Neuronal stem cell (in vitro differentiated cells): ENCODE data around the gene JAK1.

Experiments used
- DNase-seq: peaks from one replicate; pipeline ENCODE4 v3.0.0-alpha.2; 2013; ENCODE audit warnings: low spot score
- H2AFZ ChIP-seq: one replicate; pipeline ENCODE4 v1.6.1; 2013; ENCODE audit warnings: mild to moderate bottlenecking, low read length, inconsistent platforms
- H2AK5ac ChIP-seq: 2 replicates; pipeline ENCODE4 v1.6.1; 2013; ENCODE audit warnings: low read depth, mild to moderate bottlenecking, inconsistent platforms, low read length, moderate library complexity, mixed read lengths
- H2BK120ac ChIP-seq: 2 replicates; pipeline ENCODE4 v1.6.1; 2013; ENCODE audit warnings: low read depth, mild to moderate bottlenecking, inconsistent platforms, low read length, moderate library complexity, mixed read lengths
- H2BK12ac ChIP-seq: one replicate; pipeline ENCODE4 v1.6.1; 2013; ENCODE audit warnings: low read length, inconsistent platforms
- H2BK15ac ChIP-seq: 2 replicates; pipeline ENCODE4 v1.6.1; 2013; ENCODE audit warnings: mild to moderate bottlenecking, low read length, inconsistent platforms, mixed read lengths
- H2BK5ac ChIP-seq: one replicate; pipeline ENCODE4 v1.6.1; 2013; ENCODE audit warnings: inconsistent platforms, mild to moderate bottlenecking, low read length, moderate library complexity
- H3K14ac ChIP-seq: one replicate; pipeline ENCODE4 v1.6.1; 2013; ENCODE audit warnings: low read length, inconsistent platforms
- H3K18ac ChIP-seq: 2 replicates; pipeline ENCODE4 v1.6.1; 2013; ENCODE audit warnings: low read length, inconsistent platforms
- H3K23ac ChIP-seq: 2 replicates; pipeline ENCODE4 v1.6.1; 2013; ENCODE audit warnings: low read depth, mild to moderate bottlenecking, mixed read lengths, low read length, inconsistent platforms; ENCODE audit not compliant: poor library complexity
- H3K27ac ChIP-seq: replicated peaks from 3 replicates; pipeline ENCODE4 v1.5.1; 2013; ENCODE audit warnings: low read length, inconsistent platforms
- H3K27me3 ChIP-seq, 3 experiments: 2 replicates each; pipeline ENCODE4 v1.6.1; 2013; ENCODE audit warnings: low read length in 3 of 3, mild to moderate bottlenecking in 2 of 3, inconsistent platforms in 1 of 3, low read depth in 1 of 3, mixed read lengths in 1 of 3, moderate library complexity in 1 of 3; ENCODE audit not compliant: control insufficient read depth in 3 of 3, insufficient read depth in 3 of 3
- H3K36me3 ChIP-seq, 2 donors: replicated peaks in 1 of 2; 2 replicates each; pipeline ENCODE4 v1.6.1; 2013; ENCODE audit warnings: low read length in 2 of 2; ENCODE audit not compliant: control insufficient read depth in 2 of 2, insufficient read depth in 2 of 2
- H3K4ac ChIP-seq: 2 replicates; pipeline ENCODE4 v1.6.1; 2013; ENCODE audit warnings: inconsistent platforms, mild to moderate bottlenecking, low read length, moderate library complexity
- H3K4me1 ChIP-seq, 2 donors: 1 replicate in 1 of 2; 2 replicates in 1 of 2; pipeline ENCODE4 v1.6.1; 2013; ENCODE audit warnings: low read length in 2 of 2, low read depth in 1 of 2; ENCODE audit not compliant: control insufficient read depth in 2 of 2, insufficient read depth in 1 of 2
- H3K4me2 ChIP-seq: one replicate; pipeline ENCODE4 v1.6.1; 2013; ENCODE audit warnings: mild to moderate bottlenecking, low read length, inconsistent platforms; ENCODE audit not compliant: insufficient read depth, poor library complexity, severe bottlenecking
- H3K4me3 ChIP-seq, 2 donors: 2 replicates each; pipeline ENCODE4 v1.5.1; 2013; ENCODE audit warnings: low read length in 2 of 2, mild to moderate bottlenecking in 2 of 2, inconsistent platforms in 1 of 2, moderate library complexity in 1 of 2
- H3K79me1 ChIP-seq: one replicate; pipeline ENCODE4 v1.6.1; 2013; ENCODE audit warnings: low read depth, mild to moderate bottlenecking, inconsistent platforms, low read length, moderate library complexity
- H3K9ac ChIP-seq: one replicate; pipeline ENCODE4 v1.6.1; 2013; ENCODE audit warnings: mild to moderate bottlenecking, low read depth, low read length, inconsistent platforms; ENCODE audit not compliant: poor library complexity
- H3K9me3 ChIP-seq, 2 donors: replicated peaks in 1 of 2; 2 replicates each; pipeline versions ENCODE3 to v1.6.1; 2013; ENCODE audit warnings: low read length in 2 of 2, mild to moderate bottlenecking in 2 of 2, inconsistent platforms in 1 of 2, low read depth in 1 of 2, mixed read lengths in 1 of 2, moderate library complexity in 1 of 2; ENCODE audit not compliant: control insufficient read depth in 2 of 2, insufficient read depth in 1 of 2
- H4K8ac ChIP-seq: one replicate; pipeline ENCODE4 v1.6.1; 2013; ENCODE audit warnings: low read depth, mild to moderate bottlenecking, inconsistent platforms, low read length, moderate library complexity
- H4K91ac ChIP-seq: one replicate; pipeline ENCODE4 v1.6.1; 2013; ENCODE audit warnings: low read length, low read depth, mild to moderate bottlenecking, inconsistent platforms; ENCODE audit not compliant: poor library complexity
- WGBS, 2 donors: extraction: QIAGEN DNeasy Blood & Tissue Kit; methylation state at CpG; one replicate each; pipeline ENCODE4 v1.1.7; 2013; ENCODE audit warnings: missing lambda C conversion rate in 2 of 2, mixed read lengths in 1 of 2; ENCODE audit not compliant: insufficient read length in 2 of 2, insufficient replicate concordance in 1 of 2; ENCODE audit errors: extremely low coverage in 2 of 2; 5-methylcytosine and 5-hydroxymethylcytosine counted together

Gene JAK1

DNA sequence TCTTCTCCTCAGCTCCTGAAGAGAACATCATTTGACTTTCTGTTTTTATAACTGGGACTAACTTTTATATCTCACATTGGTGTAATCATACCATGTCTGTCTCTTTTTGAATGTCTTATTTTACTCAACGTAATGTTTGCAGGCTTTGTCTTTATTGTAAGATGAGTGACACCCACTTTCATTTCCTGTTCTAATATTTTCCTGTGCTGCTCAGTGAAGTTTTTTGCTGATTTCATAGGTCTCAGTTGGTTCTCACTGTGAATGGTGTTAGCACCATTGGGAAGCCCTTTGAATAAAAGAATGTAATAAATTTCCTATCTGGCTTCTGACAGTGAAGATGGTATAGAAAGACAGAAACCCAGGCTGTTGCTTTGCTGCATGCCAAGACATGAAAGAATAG lies 137.5 kb downstream of the JAK1 start:
- H3K4me3 ChIP-seq = no peak overlapping the region
- H2AFZ ChIP-seq = no peak overlapping the region

DNA sequence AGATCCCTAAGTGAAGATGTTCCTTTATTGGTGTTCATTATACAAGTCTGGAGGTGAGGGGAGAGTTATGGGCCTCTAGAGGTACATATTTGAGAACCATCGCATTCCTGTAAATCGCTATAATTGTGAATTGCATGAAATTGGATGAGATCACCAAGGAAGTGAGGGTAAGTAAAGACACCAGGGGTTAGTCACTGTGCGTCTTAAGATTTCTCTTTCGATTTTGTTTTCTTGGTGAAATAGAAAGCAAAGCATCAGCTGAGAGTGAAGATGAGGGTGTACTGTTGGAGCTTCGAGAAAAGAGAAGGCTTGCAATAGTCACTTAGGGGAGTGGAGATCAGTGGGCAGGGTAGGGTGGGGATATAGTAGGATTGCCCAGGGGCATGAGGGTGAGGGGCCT lies 139.4 kb downstream of the JAK1 start:
- H3K4me2 ChIP-seq = no peak overlapping the region
- no peak overlapping the region for H2BK120ac ChIP-seq
- peaks cover 0 to 5% of the 10 kb centered on the region in 2 donors for H3K4me1 ChIP-seq
- H2BK12ac ChIP-seq = no peak overlapping the region
- peaks cover 0 to 2% (median 0%) of the 10 kb centered on the region in 3 experiments for H3K27me3 ChIP-seq
- no peak overlapping the region for H3K14ac ChIP-seq
- no peak overlapping the region for H2AFZ ChIP-seq
- no peak overlapping the region for H3K4ac ChIP-seq
- H3K18ac ChIP-seq = no peak overlapping the region
- H4K8ac ChIP-seq = no peak overlapping the region
- no peak overlapping the region for H2BK15ac ChIP-seq
- H4K91ac ChIP-seq = no peak overlapping the region
- DNase-seq = no peak
- no peak overlapping the region for H2AK5ac ChIP-seq
- no peak overlapping the region for H3K4me3 ChIP-seq
- H3K9me3 ChIP-seq = no peaks in the 10 kb centered on the region
- no peaks in the 10 kb centered on the region for H3K79me1 ChIP-seq
- H3K23ac ChIP-seq = no peak overlapping the region
- H3K9ac ChIP-seq = no peak overlapping the region
- no peak overlapping the region for H2BK5ac ChIP-seq
- H3K27ac ChIP-seq = no peak overlapping the region
- peaks cover 0 to 22% of the 10 kb centered on the region in 2 donors for H3K36me3 ChIP-seq
- whole genome bisulfite sequencing, 2 donors = no CpG with 5 or more reads among the region's 5 CpGs

More for the DNA sequence above, 137.5 kb downstream of the JAK1 start:
- no peak overlapping the region for H3K4ac ChIP-seq
- peaks cover 0 to 5% of the 10 kb centered on the region in 2 donors for H3K4me1 ChIP-seq
- no peak overlapping the region for H3K18ac ChIP-seq
- H3K23ac ChIP-seq = no peak overlapping the region
- H3K9ac ChIP-seq = no peak overlapping the region
- H4K8ac ChIP-seq = no peak overlapping the region
- no peaks in the 10 kb centered on the region for H3K79me1 ChIP-seq
- no peak overlapping the region for H3K27ac ChIP-seq
- no peak overlapping the region for H4K91ac ChIP-seq
- H2BK15ac ChIP-seq = no peak overlapping the region
- H2BK120ac ChIP-seq = no peak overlapping the region
- H3K14ac ChIP-seq = no peak overlapping the region
- DNase-seq = no peak
- peaks cover 0 to 40% of the 10 kb centered on the region in 2 donors for H3K36me3 ChIP-seq
- no peak overlapping the region for H2AK5ac ChIP-seq
- no peak overlapping the region for H3K4me2 ChIP-seq
- no peak overlapping the region for H2BK5ac ChIP-seq
- peaks cover 0 to 2% (median 0%) of the 10 kb centered on the region in 3 experiments for H3K27me3 ChIP-seq
- H3K9me3 ChIP-seq = no peaks in the 10 kb centered on the region
- H2BK12ac ChIP-seq = no peak overlapping the region
- no CpG with 5 or more reads among the region's 1 CpG for WGBS, 2 donors

DNA sequence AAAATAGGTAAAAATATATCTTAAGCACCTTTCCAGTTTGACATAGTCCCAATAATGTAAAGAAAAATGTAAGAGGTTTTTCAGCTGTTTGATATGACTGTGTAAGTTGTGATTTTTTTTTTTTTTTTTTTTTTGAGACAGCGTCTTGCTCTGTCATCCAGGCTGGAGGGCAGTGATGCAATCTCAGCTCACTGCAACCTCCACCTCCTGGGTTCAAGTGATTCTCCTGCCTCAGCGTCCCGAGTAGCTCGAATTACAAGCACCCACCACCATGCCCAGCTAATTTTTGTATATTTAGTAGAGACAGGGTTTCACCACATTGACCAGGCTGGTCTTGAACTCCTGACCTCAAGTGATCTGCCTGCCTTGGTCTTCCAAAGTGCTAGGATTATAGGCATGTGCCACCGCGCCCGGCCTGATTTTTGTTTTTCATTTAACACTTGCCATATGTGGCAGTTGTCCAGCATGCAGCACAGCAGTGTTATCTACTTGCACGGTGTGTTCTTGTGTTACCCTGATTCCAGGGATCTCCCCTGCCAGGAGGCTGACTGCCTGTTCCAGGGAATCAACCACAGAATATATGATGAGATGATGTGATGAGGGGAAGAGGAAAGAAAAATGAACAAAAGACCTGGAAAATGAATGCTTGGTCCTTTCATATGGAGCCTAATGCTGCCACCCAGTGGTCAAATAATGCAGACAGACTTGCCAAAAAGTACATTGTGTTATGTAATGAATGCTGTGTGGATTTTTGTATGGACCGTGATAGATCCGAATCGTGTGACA lies 142.5 kb downstream of the JAK1 start:
- no CpG with 5 or more reads among the region's 11 CpGs for WGBS, 2 donors
- H2BK5ac ChIP-seq = no peak overlapping the region

DNA sequence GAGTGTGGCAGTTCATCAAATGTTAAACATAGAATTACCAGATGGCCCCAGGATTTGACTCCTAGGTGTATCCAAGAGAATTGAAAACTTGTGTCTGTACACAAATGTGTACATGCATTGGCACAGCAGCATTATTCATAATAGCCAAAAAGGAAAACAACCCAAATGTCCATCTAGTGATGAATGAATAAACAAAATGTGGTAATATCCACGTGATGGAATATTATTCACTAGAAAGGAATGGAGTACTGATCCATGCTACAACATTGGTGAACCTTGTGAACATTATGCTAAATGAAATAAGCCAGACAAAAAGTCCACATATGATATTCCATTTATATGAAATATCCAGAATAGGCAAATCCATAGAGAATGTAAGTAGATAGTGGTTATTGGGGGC lies 143.7 kb downstream of the JAK1 start:
- H3K4ac ChIP-seq = no peak overlapping the region
- no peaks in the 10 kb centered on the region for H3K4me1 ChIP-seq
- no peak overlapping the region for H3K9ac ChIP-seq
- no peak for DNase-seq
- no peak overlapping the region for H2BK12ac ChIP-seq
- H3K9me3 ChIP-seq = no peaks in the 10 kb centered on the region
- H3K23ac ChIP-seq = no peak overlapping the region
- H3K4me3 ChIP-seq = no peak overlapping the region
- H3K4me2 ChIP-seq = no peak overlapping the region
- no peaks in the 10 kb centered on the region for H3K79me1 ChIP-seq
- H2AFZ ChIP-seq = no peak overlapping the region
- no peak overlapping the region for H2BK5ac ChIP-seq
- H3K27me3 ChIP-seq = peaks cover 0 to 2% (median 0%) of the 10 kb centered on the region in 3 experiments
- H2BK120ac ChIP-seq = no peak overlapping the region
- H3K27ac ChIP-seq = no peak overlapping the region
- no peak overlapping the region for H2AK5ac ChIP-seq
- no peak overlapping the region for H4K8ac ChIP-seq
- WGBS, 2 donors = no CpG with 5 or more reads among the region's 1 CpG
- H3K14ac ChIP-seq = no peak overlapping the region
- H3K18ac ChIP-seq = no peak overlapping the region
- no peak overlapping the region for H4K91ac ChIP-seq
- peaks cover 0 to 4% of the 10 kb centered on the region in 2 donors for H3K36me3 ChIP-seq
- no peak overlapping the region for H2BK15ac ChIP-seq

More for the DNA sequence above, 142.5 kb downstream of the JAK1 start:
- no peak overlapping the region for H3K27ac ChIP-seq
- H2BK12ac ChIP-seq = no peak overlapping the region
- H3K9me3 ChIP-seq = no peaks in the 10 kb centered on the region
- no peak overlapping the region for H3K18ac ChIP-seq
- no peak overlapping the region for H3K4me3 ChIP-seq
- H2BK15ac ChIP-seq = no peak overlapping the region
- H2AFZ ChIP-seq = peak overlapping the region; percentile 21
- H3K23ac ChIP-seq = no peak overlapping the region
- H3K79me1 ChIP-seq = no peaks in the 10 kb centered on the region
- peaks cover 0 to 2% (median 0%) of the 10 kb centered on the region in 3 experiments for H3K27me3 ChIP-seq
- H3K4me2 ChIP-seq = no peak overlapping the region
- no peak overlapping the region for H3K9ac ChIP-seq
- H4K8ac ChIP-seq = no peak overlapping the region
- no peak overlapping the region for H2AK5ac ChIP-seq
- H3K14ac ChIP-seq = no peak overlapping the region
- H3K4me1 ChIP-seq = no peaks in the 10 kb centered on the region
- no peak overlapping the region for H2BK120ac ChIP-seq
- H3K4ac ChIP-seq = no peak overlapping the region
- DNase-seq = peak; percentile 67
- H4K91ac ChIP-seq = no peak overlapping the region
- peaks cover 0 to 4% of the 10 kb centered on the region in 2 donors for H3K36me3 ChIP-seq
